Measurements from ENCODE around the gene RELT.

RELT gene

GRCh38 chr11:73397468-73398131 lies 21.4 kb downstream of the RELT start:
- no peaks in the 10 kb centered on the region for H3K27me3 ChIP-seq (ENCODE audit: low read length)
- H3K9me2 ChIP-seq (replicated peaks; ENCODE audit: insufficient read depth, low read length) = no peaks in the 10 kb centered on the region
- no peaks in the 10 kb centered on the region for H3K36me3 ChIP-seq (ENCODE audit: low read length)
- no peak for TF ChIP-seq EZH2phosphoT487 (conservative IDR thresholded peaks at IDR 0.05; ENCODE audit: low read length)
- TF ChIP-seq, protein P1, sequence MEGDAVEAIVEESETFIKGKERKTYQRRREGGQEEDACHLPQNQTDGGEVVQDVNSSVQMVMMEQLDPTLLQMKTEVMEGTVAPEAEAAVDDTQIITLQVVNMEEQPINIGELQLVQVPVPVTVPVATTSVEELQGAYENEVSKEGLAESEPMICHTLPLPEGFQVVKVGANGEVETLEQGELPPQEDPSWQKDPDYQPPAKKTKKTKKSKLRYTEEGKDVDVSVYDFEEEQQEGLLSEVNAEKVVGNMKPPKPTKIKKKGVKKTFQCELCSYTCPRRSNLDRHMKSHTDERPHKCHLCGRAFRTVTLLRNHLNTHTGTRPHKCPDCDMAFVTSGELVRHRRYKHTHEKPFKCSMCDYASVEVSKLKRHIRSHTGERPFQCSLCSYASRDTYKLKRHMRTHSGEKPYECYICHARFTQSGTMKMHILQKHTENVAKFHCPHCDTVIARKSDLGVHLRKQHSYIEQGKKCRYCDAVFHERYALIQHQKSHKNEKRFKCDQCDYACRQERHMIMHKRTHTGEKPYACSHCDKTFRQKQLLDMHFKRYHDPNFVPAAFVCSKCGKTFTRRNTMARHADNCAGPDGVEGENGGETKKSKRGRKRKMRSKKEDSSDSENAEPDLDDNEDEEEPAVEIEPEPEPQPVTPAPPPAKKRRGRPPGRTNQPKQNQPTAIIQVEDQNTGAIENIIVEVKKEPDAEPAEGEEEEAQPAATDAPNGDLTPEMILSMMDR (IDR thresholded peaks at IDR 0.05; ENCODE audit: insufficient read depth, low read length, poor library complexity, severe bottlenecking) = no peak
- no peak overlapping the region for H3K27ac ChIP-seq (ENCODE audit: low read depth, low read length)
- no peaks in the 10 kb centered on the region for H4K20me1 ChIP-seq (ENCODE audit: low read depth, low read length)
- no peak overlapping the region for H3K4me3 ChIP-seq (ENCODE audit: insufficient read depth, low read length, poor library complexity, severe bottlenecking)
- no peak overlapping the region for H3K4me2 ChIP-seq (ENCODE audit: low read depth, low read length, poor library complexity, severe bottlenecking)
- H3K9me3 ChIP-seq (ENCODE audit: insufficient read depth, low read length) = no peaks in the 10 kb centered on the region
- no peak overlapping the region for H2AFZ ChIP-seq (ENCODE audit: low read depth, low read length, severe bottlenecking)
- H3F3A ChIP-seq (ENCODE audit: insufficient read depth) = 0 out of 2 replicates have a peak, but pooled peaks cover 6% of the 10 kb centered on the region
- no peaks in the 10 kb centered on the region for H3K79me2 ChIP-seq (ENCODE audit: insufficient read depth, low read length)
- H3K9ac ChIP-seq (ENCODE audit: low read length) = no peak overlapping the region

- Histone ChIP-seq H3K9me2 (replicated peaks; ENCODE audit: insufficient read depth, low read length) (no peaks in the 10 kb centered on the region), H3K27me3 (ENCODE audit: low read length) (no peaks in the 10 kb centered on the region), H3K9ac (ENCODE audit: low read length) (no peak overlapping the region), H3K36me3 (ENCODE audit: low read length) (no peaks in the 10 kb centered on the region), H2AFZ (ENCODE audit: low read depth, low read length, severe bottlenecking) (no peak overlapping the region), H3F3A (ENCODE audit: insufficient read depth) (0 out of 2 replicates have a peak, but pooled peaks cover 6% of the 10 kb centered on the region), H3K4me3 (ENCODE audit: insufficient read depth, low read length, poor library complexity, severe bottlenecking) (no peak overlapping the region), H4K20me1 (ENCODE audit: low read depth, low read length) (no peaks in the 10 kb centered on the region), H3K27ac (ENCODE audit: low read depth, low read length) (no peak overlapping the region), H3K9me3 (ENCODE audit: insufficient read depth, low read length) (no peaks in the 10 kb centered on the region), H3K4me2 (ENCODE audit: low read depth, low read length, poor library complexity, severe bottlenecking) (no peak overlapping the region), H3K79me2 (ENCODE audit: insufficient read depth, low read length) (no peaks in the 10 kb centered on the region)
- no peak for TF ChIP-seq EZH2phosphoT487 (conservative IDR thresholded peaks at IDR 0.05; ENCODE audit: low read length)
- TF ChIP-seq, protein P1 (IDR thresholded peaks at IDR 0.05; ENCODE audit: insufficient read depth, low read length, poor library complexity, severe bottlenecking) = no peak
Observed at GRCh38 chr11:73398132-73398526, 21.9 kb downstream of the RELT start.

DNA sequence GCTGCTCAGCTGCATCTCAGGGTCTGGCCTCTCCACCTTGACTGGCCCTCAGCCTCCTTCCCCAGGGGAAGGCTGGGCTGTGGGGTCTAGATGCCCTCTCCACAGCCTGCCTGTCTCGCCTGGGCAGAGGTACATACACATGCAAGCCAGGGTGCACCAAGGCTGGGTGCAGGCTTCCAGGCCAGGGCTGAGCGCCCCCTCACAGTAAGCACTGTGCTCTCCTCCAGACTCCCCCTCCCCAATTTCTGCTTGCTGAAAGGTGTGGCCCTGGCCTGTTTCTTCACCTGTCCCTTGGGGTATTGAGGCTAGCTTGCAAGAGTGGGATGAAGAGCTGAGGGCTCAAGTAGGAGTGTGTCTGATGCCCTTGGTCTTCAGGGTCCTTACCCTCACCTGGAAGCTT lies 22.5 kb downstream of the RELT start:
- Histone ChIP-seq H4K20me1 (ENCODE audit: low read depth, low read length) (no peaks in the 10 kb centered on the region), H3K9ac (ENCODE audit: low read length) (no peak overlapping the region), H3K4me3 (ENCODE audit: insufficient read depth, low read length, poor library complexity, severe bottlenecking) (no peak overlapping the region), H3K9me2 (replicated peaks; ENCODE audit: insufficient read depth, low read length) (no peaks in the 10 kb centered on the region), H3K9me3 (ENCODE audit: insufficient read depth, low read length) (no peaks in the 10 kb centered on the region), H3K27me3 (ENCODE audit: low read length) (no peaks in the 10 kb centered on the region), H3K36me3 (ENCODE audit: low read length) (no peaks in the 10 kb centered on the region), H3F3A (ENCODE audit: insufficient read depth) (0 out of 2 replicates have a peak, but pooled peaks cover 6% of the 10 kb centered on the region), H3K79me2 (ENCODE audit: insufficient read depth, low read length) (no peaks in the 10 kb centered on the region), H3K4me2 (ENCODE audit: low read depth, low read length, poor library complexity, severe bottlenecking) (no peak overlapping the region), H2AFZ (ENCODE audit: low read depth, low read length, severe bottlenecking) (no peak overlapping the region), H3K27ac (ENCODE audit: low read depth, low read length) (no peak overlapping the region)
- TF ChIP-seq, protein P1 (IDR thresholded peaks at IDR 0.05; ENCODE audit: insufficient read depth, low read length, poor library complexity, severe bottlenecking) = no peak
- TF ChIP-seq EZH2phosphoT487 (conservative IDR thresholded peaks at IDR 0.05; ENCODE audit: low read length) = no peak
